Stimulated activated CD4-positive, alpha-beta T cell treated with anti-CD3 and anti-CD28 coated beads, Interleukin-1b, Interleukin-23, amount 100 ng/mL, for 48 hours (primary cell): Measurements from ENCODE around the gene CHEK1.
"Not testable (repeated sequence)": the region's sequence is repeated elsewhere in the genome, so short reads cannot be mapped to it uniquely, and the experiment has no call there.

ENCODE experiments used
- DNase-seq: peaks from one replicate; pipeline ENCODE4 v3.0.0-alpha.2; 2020

Gene CHEK1

GRCh38 chr11:125624756-125625213 lies at the start of gene CHEK1:
TSS of gene CHEK1 (plus strand) at chr11:125625163. CDS start at chr11:125626769, 1,606 bp downstream.
- DNase-seq: no peak

- not testable (repeated sequence) for DNase-seq
Observed at GRCh38 chr11:125577181-125577580, 47.8 kb upstream of the CHEK1 start.

DNA sequence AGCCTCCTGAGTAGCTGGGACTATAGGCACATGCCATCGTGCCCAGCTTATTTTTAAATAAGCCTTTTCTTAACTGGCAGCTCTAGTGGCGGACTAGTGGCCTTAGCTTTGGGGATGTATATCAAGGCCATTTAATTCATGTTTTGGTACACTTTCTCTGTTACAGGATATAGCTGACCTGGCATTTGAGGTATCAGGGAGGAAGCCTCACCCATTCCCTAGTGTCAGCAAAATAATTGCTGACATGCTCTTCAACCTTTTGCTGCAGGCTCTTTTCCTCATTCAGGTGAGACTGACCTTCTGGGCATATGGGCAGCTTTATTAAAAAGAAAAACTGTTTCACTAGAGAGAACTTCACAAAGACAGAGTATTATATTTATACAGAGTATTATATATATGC lies 46.2 kb upstream of the CHEK1 start:
- no peak for DNase-seq

GRCh38 chr11:125579811-125580210 lies 45.2 kb upstream of the CHEK1 start:
- DNase-seq: no peak

GRCh38 chr11:125583496-125583895 lies 41.5 kb upstream of the CHEK1 start:
- no peak for DNase-seq

DNA sequence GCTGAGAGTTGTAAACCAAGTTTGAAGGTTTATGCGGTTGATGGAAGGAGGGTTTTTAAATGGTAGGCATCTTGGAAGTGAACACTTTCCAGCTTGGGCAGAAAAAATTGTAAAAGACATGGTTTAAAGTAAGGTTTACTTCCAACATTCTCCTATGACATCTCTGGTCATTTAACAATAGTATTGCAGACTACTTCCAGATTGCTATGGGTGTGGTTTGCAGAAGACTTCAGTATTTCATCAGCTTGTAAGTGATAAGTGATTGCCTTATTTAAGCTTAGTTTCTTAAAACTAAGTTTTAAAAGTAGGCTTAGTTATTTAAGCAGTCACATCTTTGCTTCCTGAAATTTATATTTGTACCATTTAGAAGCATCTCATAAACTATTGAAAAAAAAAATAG lies 39.5 kb upstream of the CHEK1 start:
- no peak for DNase-seq

- DNase-seq: no peak
Observed at GRCh38 chr11:125586623-125587022, 38.3 kb upstream of the CHEK1 start.

GRCh38 chr11:125587480-125587879 lies 37.5 kb upstream of the CHEK1 start:
- DNase-seq: no peak

DNA sequence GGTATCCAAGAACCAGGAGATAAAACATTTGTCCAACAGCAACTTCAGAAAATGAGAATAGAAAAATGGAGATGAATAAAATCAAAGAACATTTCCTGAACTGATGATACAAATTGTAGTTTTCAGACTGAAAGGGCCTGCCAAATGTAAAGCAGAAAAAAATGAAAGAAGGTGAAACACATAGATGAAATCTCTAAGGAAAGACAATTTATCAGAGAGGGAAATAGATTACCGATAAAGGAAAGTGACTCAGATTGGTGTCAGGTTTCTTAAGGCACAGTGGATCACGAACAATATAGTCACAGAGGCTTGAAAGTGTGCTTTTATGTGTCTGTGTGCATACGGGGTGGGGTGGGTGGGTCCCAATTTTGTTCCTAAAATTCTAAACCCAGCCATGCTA lies 36.5 kb upstream of the CHEK1 start:
- DNase-seq: no peak

- peak; percentile 21 for DNase-seq
Observed at GRCh38 chr11:125591649-125592304, 33.2 kb upstream of the CHEK1 start.

GRCh38 chr11:125592305-125593113 lies 32.5 kb upstream of the CHEK1 start, which contains the start of gene STT3A:
TSS of gene STT3A (plus strand) at chr11:125592852. CDS start at chr11:125595916, 3,064 bp downstream.
- DNase-seq: peak; percentile 97

- DNase-seq: no peak
Observed at GRCh38 chr11:125593114-125593820, 31.7 kb upstream of the CHEK1 start.

GRCh38 chr11:125594958-125595357 lies 30.0 kb upstream of the CHEK1 start:
- no peak for DNase-seq

- DNase-seq: no peak
Observed at GRCh38 chr11:125600663-125601062, 24.3 kb upstream of the CHEK1 start.

GRCh38 chr11:125603207-125603606 lies 21.8 kb upstream of the CHEK1 start:
- no peak for DNase-seq

- DNase-seq: no peak
Observed at GRCh38 chr11:125605417-125605816, 19.5 kb upstream of the CHEK1 start.

- no peak for DNase-seq
Observed at GRCh38 chr11:125609545-125609944, 15.4 kb upstream of the CHEK1 start.

GRCh38 chr11:125618383-125618782 lies 6.6 kb upstream of the CHEK1 start:
- DNase-seq: no peak

- DNase-seq: no peak
Observed at GRCh38 chr11:125621995-125622394, 3.0 kb upstream of the CHEK1 start.

GRCh38 chr11:125623064-125623463 lies 1.9 kb upstream of the CHEK1 start:
- DNase-seq: no peak

GRCh38 chr11:125625225-125625629 lies 264 bp downstream of the CHEK1 start:
- DNase-seq: no peak

DNA sequence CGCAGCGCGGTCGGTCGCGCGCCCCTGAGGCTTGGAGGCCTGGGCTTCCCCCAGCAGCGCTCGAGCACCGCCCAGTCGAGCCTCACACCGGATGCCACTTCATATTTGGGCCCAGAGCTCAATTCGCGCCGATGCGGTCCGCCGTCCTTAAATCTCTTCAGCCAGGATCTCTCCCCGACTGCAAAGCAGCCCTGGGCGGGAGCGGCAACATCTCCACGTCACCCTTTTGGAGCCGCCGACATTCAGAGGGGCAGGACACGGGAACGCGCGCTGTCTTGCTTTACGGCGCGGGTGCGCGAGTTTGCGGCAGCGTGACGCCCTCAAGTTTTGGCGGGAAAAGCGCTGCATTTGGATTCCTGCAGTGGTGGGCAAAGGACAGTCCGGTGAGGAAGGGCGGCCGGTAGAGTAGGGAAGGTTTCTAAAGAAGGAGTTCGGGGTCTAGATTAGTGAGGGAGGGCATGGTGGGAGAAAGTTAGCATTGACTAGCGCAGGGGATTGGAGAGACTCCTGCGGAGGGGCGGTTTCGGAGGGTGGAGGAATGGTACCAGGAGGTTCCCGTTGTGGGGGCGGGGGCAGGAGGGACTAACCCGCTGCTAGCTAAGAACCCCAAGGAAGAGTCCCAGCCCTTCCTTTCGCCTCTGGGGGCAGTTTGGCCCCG lies 796 bp downstream of the CHEK1 start:
- DNase-seq: peak; percentile 89
